ENCODE data around the gene CLDND1. TPM values are rescaled to one million over a fixed set of nuclear protein-coding genes. Genes with fewer than 3 reads are reported as not detected.

CLDND1 gene
- total RNA-seq, 1 experiment from 2014 or later = 80.6 TPM

- no peak for TF ChIP-seq HMGXB4 (CRISPR knock-in tag; IDR thresholded peaks at IDR 0.05)
- TF ChIP-seq, protein P1, sequence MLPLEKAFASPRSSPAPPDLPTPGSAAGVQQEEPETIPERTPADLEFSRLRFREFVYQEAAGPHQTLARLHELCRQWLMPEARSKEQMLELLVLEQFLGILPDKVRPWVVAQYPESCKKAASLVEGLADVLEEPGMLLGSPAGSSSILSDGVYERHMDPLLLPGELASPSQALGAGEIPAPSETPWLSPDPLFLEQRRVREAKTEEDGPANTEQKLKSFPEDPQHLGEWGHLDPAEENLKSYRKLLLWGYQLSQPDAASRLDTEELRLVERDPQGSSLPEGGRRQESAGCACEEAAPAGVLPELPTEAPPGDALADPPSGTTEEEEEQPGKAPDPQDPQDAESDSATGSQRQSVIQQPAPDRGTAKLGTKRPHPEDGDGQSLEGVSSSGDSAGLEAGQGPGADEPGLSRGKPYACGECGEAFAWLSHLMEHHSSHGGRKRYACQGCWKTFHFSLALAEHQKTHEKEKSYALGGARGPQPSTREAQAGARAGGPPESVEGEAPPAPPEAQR (CRISPR knock-in tag; IDR thresholded peaks at IDR 0.05) = no peak
Observed at GRCh38 chr3:98521897-98522543, 682 bp downstream of the CLDND1 start (continued).

DNA sequence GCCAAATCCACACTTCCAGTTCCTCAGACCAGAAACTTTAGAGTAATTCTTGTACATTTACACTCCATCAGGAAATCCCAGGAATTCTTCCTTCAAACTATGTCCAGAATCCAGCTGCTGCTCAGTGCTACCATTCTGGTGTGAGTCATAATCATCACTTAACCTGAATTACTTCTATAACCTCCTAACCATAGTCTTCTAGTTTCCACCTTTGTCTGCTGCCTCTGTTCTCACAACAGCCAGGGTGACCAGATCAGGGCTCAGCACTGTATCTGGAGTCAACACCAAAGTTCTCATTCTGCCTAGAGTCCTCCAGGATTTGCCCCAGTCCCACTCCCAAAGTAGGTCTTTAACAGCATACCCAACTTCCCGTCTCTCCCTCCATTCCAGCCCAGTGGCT is 3.4 kb downstream of the CLDND1 start:
- H3K27me3 Mint-ChIP-seq (ENCODE audit: low read depth) = no peaks in the 10 kb centered on the region

DNA sequence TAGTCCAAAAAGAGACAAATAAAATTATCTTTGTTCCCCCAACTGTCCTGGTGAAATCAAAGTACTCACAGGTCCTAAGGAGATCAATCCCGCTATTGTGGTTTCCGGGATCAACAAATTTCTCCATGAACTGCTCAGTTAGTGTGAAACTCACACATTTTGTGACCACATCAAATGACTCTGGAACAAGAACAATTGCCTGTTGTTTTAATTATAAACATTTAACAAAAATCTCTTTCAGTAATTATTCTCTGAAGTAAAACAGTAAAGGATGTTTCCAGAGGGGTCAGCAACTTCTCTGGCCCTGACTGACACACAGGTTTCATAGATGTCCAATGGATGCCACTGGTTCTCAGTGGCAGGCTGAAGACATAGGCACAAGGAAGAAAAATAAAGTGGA is 3.9 kb downstream of the CLDND1 start:
- Mint-ChIP-seq H3K27ac (no peak overlapping the region), H3K9me3 (no peaks in the 10 kb centered on the region), H3K36me3 (peaks cover 46% of the 10 kb centered on the region), H3K27me3 (ENCODE audit: low read depth) (no peaks in the 10 kb centered on the region), H3K4me1 (peaks cover 46% of the 10 kb centered on the region), H3K4me3 (no peak overlapping the region)
- CTCF ChIA-PET = no interaction called here
- TF ChIP-seq ZNF317 (CRISPR knock-in tag; IDR thresholded peaks at IDR 0.05; ENCODE audit: borderline replicate concordance, low read depth) = no peak
- TF ChIP-seq NFE2L1 (CRISPR knock-in tag; IDR thresholded peaks at IDR 0.05) = no peak
- TF ChIP-seq TEAD1 (CRISPR knock-in tag; IDR thresholded peaks at IDR 0.05) = no peak
- no peak for TF ChIP-seq ZNF671 (CRISPR knock-in tag; IDR thresholded peaks at IDR 0.05)
- TF ChIP-seq, protein P2, sequence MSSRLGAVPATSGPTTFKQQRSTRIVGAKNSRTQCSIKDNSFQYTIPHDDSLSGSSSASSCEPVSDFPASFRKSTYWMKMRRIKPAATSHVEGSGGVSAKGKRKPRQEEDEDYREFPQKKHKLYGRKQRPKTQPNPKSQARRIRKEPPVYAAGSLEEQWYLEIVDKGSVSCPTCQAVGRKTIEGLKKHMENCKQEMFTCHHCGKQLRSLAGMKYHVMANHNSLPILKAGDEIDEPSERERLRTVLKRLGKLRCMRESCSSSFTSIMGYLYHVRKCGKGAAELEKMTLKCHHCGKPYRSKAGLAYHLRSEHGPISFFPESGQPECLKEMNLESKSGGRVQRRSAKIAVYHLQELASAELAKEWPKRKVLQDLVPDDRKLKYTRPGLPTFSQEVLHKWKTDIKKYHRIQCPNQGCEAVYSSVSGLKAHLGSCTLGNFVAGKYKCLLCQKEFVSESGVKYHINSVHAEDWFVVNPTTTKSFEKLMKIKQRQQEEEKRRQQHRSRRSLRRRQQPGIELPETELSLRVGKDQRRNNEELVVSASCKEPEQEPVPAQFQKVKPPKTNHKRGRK (CRISPR knock-in tag; IDR thresholded peaks at IDR 0.05; ENCODE audit: borderline replicate concordance) = no peak
- POLR2A ChIA-PET = no interaction called here
- no peak for DNase-seq (ENCODE audit: low spot score)
- no peak for ATAC-seq

More for the DNA sequence above, 3.4 kb downstream of the CLDND1 start:
- ChIA-PET CTCF (no interaction called here), POLR2A (no interaction called here)
- DNase-seq (ENCODE audit: low spot score) (no peak), ATAC-seq (no peak)
- Mint-ChIP-seq H3K27ac (peak overlapping the region; percentile 24; the same call in 1 of the 2 replicates), H3K4me3 (no peak overlapping the region), H3K4me1 (peaks cover 46% of the 10 kb centered on the region), H3K36me3 (peaks cover 46% of the 10 kb centered on the region), H3K9me3 (no peaks in the 10 kb centered on the region)
- TF ChIP-seq ZNF138 (CRISPR knock-in tag; conservative IDR thresholded peaks at IDR 0.05) (no peak), ZNF219 (CRISPR knock-in tag; IDR thresholded peaks at IDR 0.05; ENCODE audit: borderline replicate concordance) (no peak), MLX (CRISPR knock-in tag; IDR thresholded peaks at IDR 0.05) (no peak), FOXP1 (CRISPR knock-in tag; IDR thresholded peaks at IDR 0.05; ENCODE audit: borderline replicate concordance) (no peak)

GRCh38 chr3:98514948-98515347 is 7.8 kb downstream of the CLDND1 start:
- H3K27me3 Mint-ChIP-seq (ENCODE audit: low read depth) = no peaks in the 10 kb centered on the region
- no peak overlapping the region for H3K4me3 Mint-ChIP-seq
- DNase-seq (ENCODE audit: low spot score) (no peak), ATAC-seq (no peak)
- no peaks in the 10 kb centered on the region for H3K9me3 Mint-ChIP-seq
- CTCF ChIA-PET = no interaction called here
- H3K27ac Mint-ChIP-seq = no peak overlapping the region
- POLR2A ChIA-PET = no interaction called here
- no peak for TF ChIP-seq ZNF121 (CRISPR knock-in tag; IDR thresholded peaks at IDR 0.05)
- TF ChIP-seq, protein P3, sequence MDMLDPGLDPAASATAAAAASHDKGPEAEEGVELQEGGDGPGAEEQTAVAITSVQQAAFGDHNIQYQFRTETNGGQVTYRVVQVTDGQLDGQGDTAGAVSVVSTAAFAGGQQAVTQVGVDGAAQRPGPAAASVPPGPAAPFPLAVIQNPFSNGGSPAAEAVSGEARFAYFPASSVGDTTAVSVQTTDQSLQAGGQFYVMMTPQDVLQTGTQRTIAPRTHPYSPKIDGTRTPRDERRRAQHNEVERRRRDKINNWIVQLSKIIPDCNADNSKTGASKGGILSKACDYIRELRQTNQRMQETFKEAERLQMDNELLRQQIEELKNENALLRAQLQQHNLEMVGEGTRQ (CRISPR knock-in tag; IDR thresholded peaks at IDR 0.05) = no peak
- no peak for TF ChIP-seq CREM (CRISPR knock-in tag; IDR thresholded peaks at IDR 0.05)
- TF ChIP-seq ESRRA (CRISPR knock-in tag; IDR thresholded peaks at IDR 0.05; ENCODE audit: borderline replicate concordance) = no peak
- TF ChIP-seq, protein P4, sequence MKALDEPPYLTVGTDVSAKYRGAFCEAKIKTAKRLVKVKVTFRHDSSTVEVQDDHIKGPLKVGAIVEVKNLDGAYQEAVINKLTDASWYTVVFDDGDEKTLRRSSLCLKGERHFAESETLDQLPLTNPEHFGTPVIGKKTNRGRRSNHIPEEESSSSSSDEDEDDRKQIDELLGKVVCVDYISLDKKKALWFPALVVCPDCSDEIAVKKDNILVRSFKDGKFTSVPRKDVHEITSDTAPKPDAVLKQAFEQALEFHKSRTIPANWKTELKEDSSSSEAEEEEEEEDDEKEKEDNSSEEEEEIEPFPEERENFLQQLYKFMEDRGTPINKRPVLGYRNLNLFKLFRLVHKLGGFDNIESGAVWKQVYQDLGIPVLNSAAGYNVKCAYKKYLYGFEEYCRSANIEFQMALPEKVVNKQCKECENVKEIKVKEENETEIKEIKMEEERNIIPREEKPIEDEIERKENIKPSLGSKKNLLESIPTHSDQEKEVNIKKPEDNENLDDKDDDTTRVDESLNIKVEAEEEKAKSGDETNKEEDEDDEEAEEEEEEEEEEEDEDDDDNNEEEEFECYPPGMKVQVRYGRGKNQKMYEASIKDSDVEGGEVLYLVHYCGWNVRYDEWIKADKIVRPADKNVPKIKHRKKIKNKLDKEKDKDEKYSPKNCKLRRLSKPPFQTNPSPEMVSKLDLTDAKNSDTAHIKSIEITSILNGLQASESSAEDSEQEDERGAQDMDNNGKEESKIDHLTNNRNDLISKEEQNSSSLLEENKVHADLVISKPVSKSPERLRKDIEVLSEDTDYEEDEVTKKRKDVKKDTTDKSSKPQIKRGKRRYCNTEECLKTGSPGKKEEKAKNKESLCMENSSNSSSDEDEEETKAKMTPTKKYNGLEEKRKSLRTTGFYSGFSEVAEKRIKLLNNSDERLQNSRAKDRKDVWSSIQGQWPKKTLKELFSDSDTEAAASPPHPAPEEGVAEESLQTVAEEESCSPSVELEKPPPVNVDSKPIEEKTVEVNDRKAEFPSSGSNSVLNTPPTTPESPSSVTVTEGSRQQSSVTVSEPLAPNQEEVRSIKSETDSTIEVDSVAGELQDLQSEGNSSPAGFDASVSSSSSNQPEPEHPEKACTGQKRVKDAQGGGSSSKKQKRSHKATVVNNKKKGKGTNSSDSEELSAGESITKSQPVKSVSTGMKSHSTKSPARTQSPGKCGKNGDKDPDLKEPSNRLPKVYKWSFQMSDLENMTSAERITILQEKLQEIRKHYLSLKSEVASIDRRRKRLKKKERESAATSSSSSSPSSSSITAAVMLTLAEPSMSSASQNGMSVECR (CRISPR knock-in tag; IDR thresholded peaks at IDR 0.05; ENCODE audit: borderline replicate concordance) = no peak
- TF ChIP-seq ZNF263 (CRISPR knock-in tag; IDR thresholded peaks at IDR 0.05; ENCODE audit: low read depth) = no peak
- TF ChIP-seq CREB1 (CRISPR knock-in tag; IDR thresholded peaks at IDR 0.05) = no peak
- peaks cover 36% of the 10 kb centered on the region for H3K36me3 Mint-ChIP-seq
- H3K4me1 Mint-ChIP-seq = peaks cover 29% of the 10 kb centered on the region
